ENCODE data around the gene SPAG9. TPM values are rescaled to one million over a fixed set of nuclear protein-coding genes. Genes with fewer than 3 reads are reported as not detected.

SPAG9 gene
- total and polyA plus RNA-seq, 2 experiments from 2014 or later: 26.5 to 82.7 TPM

DNA sequence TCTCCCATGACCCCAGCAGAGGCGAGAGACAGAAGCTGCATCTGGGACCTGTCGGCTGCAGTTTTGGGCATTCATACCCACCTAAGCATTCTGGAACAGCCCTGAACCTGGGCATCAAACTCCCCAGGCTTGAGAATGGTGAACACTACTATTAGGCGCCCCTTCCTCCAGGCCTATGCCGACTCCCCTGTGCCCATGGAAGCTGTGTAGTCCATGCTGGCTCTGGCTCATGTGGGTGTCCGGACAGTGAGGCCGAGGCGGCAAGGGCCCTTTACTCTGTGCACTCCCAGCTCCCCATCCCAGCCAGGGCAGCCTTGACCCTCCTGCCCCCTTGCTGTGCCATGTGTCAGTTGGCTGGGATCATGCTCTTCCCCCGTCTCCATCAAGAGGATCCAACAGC, 165.5 kb downstream of the SPAG9 start:
- H3K4me1 ChIP-seq (ENCODE audit: insufficient read depth): peaks cover 21% of the 10 kb centered on the region
- H3K4me2 ChIP-seq: no peak overlapping the region
- no peaks in the 10 kb centered on the region for H4K20me1 ChIP-seq (ENCODE audit: insufficient read depth, poor library complexity, severe bottlenecking)
- no peaks in the 10 kb centered on the region for H3K9me3 ChIP-seq (ENCODE audit: low read depth)
- 97% methylated on average over 8 of the region's 8 CpGs for WGBS (ENCODE audit: low lambda C conversion rate, missing lambda C conversion rate)
- H3K4me3 ChIP-seq: no peak overlapping the region
- H3K27ac ChIP-seq: peak overlapping the region; percentile 4
- no peaks in the 10 kb centered on the region for H3K79me2 ChIP-seq
- no peak overlapping the region for H2AFZ ChIP-seq
- no peaks in the 10 kb centered on the region for H3K9me2 ChIP-seq (replicated peaks; ENCODE audit: insufficient read depth)
- H3K36me3 ChIP-seq (replicated peaks; ENCODE audit: insufficient read depth, low read depth): no peaks in the 10 kb centered on the region
- no peaks in the 10 kb centered on the region for H3K27me3 ChIP-seq
- no peak for DNase-seq (ENCODE audit: low spot score)
- TF ChIP-seq EZH2phosphoT487 (IDR thresholded peaks at IDR 0.05; ENCODE audit: low read depth, severe bottlenecking, unreplicated experiment) (no peak), EZH2 (IDR thresholded peaks at IDR 0.05; ENCODE audit: borderline replicate concordance) (no peak)
- TF ChIP-seq, protein P1, sequence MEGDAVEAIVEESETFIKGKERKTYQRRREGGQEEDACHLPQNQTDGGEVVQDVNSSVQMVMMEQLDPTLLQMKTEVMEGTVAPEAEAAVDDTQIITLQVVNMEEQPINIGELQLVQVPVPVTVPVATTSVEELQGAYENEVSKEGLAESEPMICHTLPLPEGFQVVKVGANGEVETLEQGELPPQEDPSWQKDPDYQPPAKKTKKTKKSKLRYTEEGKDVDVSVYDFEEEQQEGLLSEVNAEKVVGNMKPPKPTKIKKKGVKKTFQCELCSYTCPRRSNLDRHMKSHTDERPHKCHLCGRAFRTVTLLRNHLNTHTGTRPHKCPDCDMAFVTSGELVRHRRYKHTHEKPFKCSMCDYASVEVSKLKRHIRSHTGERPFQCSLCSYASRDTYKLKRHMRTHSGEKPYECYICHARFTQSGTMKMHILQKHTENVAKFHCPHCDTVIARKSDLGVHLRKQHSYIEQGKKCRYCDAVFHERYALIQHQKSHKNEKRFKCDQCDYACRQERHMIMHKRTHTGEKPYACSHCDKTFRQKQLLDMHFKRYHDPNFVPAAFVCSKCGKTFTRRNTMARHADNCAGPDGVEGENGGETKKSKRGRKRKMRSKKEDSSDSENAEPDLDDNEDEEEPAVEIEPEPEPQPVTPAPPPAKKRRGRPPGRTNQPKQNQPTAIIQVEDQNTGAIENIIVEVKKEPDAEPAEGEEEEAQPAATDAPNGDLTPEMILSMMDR (IDR thresholded peaks at IDR 0.05; ENCODE audit: poor library complexity): no peak

DNA sequence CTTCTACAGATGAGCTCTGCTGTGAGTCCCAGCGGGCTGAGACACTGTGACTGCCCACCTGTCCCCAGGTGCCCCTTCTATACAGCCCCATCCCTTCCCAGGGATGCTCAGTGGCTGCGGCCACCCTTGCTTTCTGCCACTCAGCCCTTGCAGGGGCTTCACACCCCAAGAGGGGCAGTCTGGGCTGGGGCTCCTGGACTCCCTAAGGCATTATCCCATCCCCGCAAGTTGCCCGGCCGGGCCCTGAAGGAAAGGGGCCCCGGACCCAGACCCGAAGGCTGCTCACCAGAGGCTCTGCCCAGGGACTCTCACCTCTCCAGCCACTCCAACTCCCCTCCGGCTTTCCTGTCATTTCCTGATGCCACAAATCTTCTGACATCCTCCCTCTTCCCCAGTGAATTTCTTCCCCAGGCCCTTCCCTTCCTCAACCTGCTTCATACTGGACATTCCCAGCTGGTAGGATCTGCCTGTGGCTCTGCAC, 166.0 kb downstream of the SPAG9 start:
- 73% methylated on average over 8 of the region's 8 CpGs for WGBS (ENCODE audit: low lambda C conversion rate, missing lambda C conversion rate)
- Histone ChIP-seq H3K4me1 (ENCODE audit: insufficient read depth) (peaks cover 26% of the 10 kb centered on the region), H3K4me3 (no peak overlapping the region), H3K79me2 (no peaks in the 10 kb centered on the region), H4K20me1 (ENCODE audit: insufficient read depth, poor library complexity, severe bottlenecking) (no peaks in the 10 kb centered on the region), H3K9me2 (replicated peaks; ENCODE audit: insufficient read depth) (no peaks in the 10 kb centered on the region), H3K4me2 (no peak overlapping the region), H3K27ac (peak overlapping the region; percentile 39), H2AFZ (no peak overlapping the region), H3K36me3 (replicated peaks; ENCODE audit: insufficient read depth, low read depth) (no peaks in the 10 kb centered on the region), H3K27me3 (no peaks in the 10 kb centered on the region), H3K9me3 (ENCODE audit: low read depth) (no peaks in the 10 kb centered on the region)
- TF ChIP-seq, protein P1 (IDR thresholded peaks at IDR 0.05; ENCODE audit: poor library complexity): no peak
- no peak for TF ChIP-seq EZH2phosphoT487 (IDR thresholded peaks at IDR 0.05; ENCODE audit: low read depth, severe bottlenecking, unreplicated experiment)
- DNase-seq (ENCODE audit: low spot score): no peak

DNA sequence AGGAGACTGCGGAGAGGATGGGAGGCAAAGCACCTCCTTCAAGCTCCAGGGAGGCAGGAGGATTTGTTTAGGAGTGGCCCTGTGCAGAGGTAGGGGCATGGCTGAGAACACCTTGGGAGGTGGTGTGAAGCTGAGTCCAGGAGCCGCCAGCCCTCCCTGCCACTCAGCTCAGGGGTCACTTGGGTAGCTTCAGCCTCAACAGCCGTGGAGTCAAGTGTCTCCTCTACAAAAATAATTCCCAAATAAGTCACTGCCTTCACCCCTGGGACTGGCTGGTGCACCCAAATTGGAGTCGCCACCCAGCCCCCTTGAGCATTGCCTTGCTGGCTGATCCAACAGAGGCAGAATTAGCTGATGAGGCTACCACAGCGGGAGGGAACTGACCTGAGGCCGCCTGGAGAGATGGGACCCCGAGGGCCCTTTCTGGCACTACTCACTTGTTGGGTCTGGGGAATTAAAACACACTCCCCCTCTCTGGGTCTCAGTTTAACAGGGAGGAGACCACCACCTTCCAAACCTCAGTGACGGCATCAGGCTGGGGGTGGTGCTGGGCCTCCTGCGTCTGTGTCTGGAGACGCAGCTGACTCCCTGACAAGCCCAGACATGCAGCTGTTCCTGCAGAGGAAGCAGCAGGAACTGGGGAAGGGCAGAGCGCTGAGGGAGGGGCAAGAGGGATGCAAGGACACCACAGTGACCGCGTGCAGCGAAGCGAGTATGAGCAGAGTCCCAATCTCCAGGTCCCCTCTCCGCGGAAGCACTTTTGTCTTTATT, 166.7 kb downstream of the SPAG9 start:
- Histone ChIP-seq H2AFZ (no peak overlapping the region), H3K36me3 (replicated peaks; ENCODE audit: insufficient read depth, low read depth) (no peaks in the 10 kb centered on the region), H3K79me2 (no peaks in the 10 kb centered on the region), H3K27ac (peak overlapping the region; percentile 59), H3K4me2 (no peak overlapping the region), H3K4me3 (no peak overlapping the region), H4K20me1 (ENCODE audit: insufficient read depth, poor library complexity, severe bottlenecking) (no peaks in the 10 kb centered on the region), H3K27me3 (no peaks in the 10 kb centered on the region), H3K4me1 (ENCODE audit: insufficient read depth) (peaks cover 32% of the 10 kb centered on the region), H3K9me2 (replicated peaks; ENCODE audit: insufficient read depth) (no peaks in the 10 kb centered on the region), H3K9me3 (ENCODE audit: low read depth) (no peaks in the 10 kb centered on the region)
- DNase-seq (ENCODE audit: low spot score): peak; percentile 67
- TF ChIP-seq EZH2phosphoT487 (IDR thresholded peaks at IDR 0.05; ENCODE audit: low read depth, severe bottlenecking, unreplicated experiment) (no peak), EZH2 (IDR thresholded peaks at IDR 0.05; ENCODE audit: borderline replicate concordance) (no peak)
- TF ChIP-seq, protein P1 (IDR thresholded peaks at IDR 0.05; ENCODE audit: poor library complexity): no peak
- WGBS (ENCODE audit: low lambda C conversion rate, missing lambda C conversion rate): 47% methylated on average over 17 of the region's 17 CpGs

Measured in hepatocyte (in vitro differentiated cells).